Adrenal gland (tissue), 12 donors: ENCODE measurements around the gene ACBD7. TPM values are rescaled to one million over a fixed set of nuclear protein-coding genes. Genes with fewer than 3 reads are reported as not detected.

Experiments
- DNase-seq, 7 donors: peaks; one replicate each; pipeline ENCODE4 v3.0.0-alpha.2; 2019 to 2020
- H3K27ac ChIP-seq, 5 donors: fragments of 200-600 bp; sonication (generic) in 4 of 5; 1 replicate in 3 of 5; 2 replicates in 2 of 5; pipeline versions ENCODE4 v1.5.1 to v1.8.0; 2016 to 2020; ENCODE audit warnings: mild to moderate bottlenecking in 1 of 5
- H3K27me3 ChIP-seq: fragments of 200-600 bp; 2 replicates; pipeline ENCODE4 v1.8.0; 2021
- H3K36me3 ChIP-seq, 2 donors: fragments of 200-600 bp; replicated peaks in 1 of 2; 1 replicate in 1 of 2; 2 replicates in 1 of 2; pipeline versions ENCODE4 v1.5.1 to v1.8.0; 2018 to 2022
- H3K4me1 ChIP-seq, 2 donors: fragments of 200-600 bp; replicated peaks in 1 of 2; 1 replicate in 1 of 2; 2 replicates in 1 of 2; pipeline versions ENCODE4 v1.5.1 to v1.8.0; 2018 to 2021
- H3K4me3 ChIP-seq, 4 donors: fragments of 200-600 bp; sonication (generic) in 3 of 4; one replicate each; pipeline ENCODE4 v1.5.1; 2016 to 2018
- H3K9me3 ChIP-seq, 3 donors: fragments of 200-600 bp; sonication (generic) in 1 of 3; replicated peaks in 1 of 3; 1 replicate in 2 of 3; 2 replicates in 1 of 3; pipeline versions ENCODE4 v1.5.1 to v1.8.0; 2016 to 2021
- POLR2A ChIP-seq, 2 donors: fragments of 450-650 bp; IDR thresholded peaks; one replicate each; pipeline ENCODE4 v1.6.1; 2017; ENCODE audit warnings: antibody characterized with exemption in 2 of 2, mild to moderate bottlenecking in 2 of 2, moderate library complexity in 1 of 2
- WGBS, 4 donors: extraction: QIAGEN DNeasy Blood & Tissue Kit in 2 of 4; methylation state at CpG; one replicate each; pipeline versions ENCODE4 v1.1.5 to v1.1.7; 2013 to 2017; 5-methylcytosine and 5-hydroxymethylcytosine counted together
- intact Hi-C, 2 donors: fragments of 100-400 bp; cut with DNase I; formaldehyde crosslinking; loops; one replicate each; pipeline versions ENCODE4 v1.14.1 to v1.15.0; 2022 to 2023
- polyA plus RNA-seq, 3 donors: library from polyadenylated mRNA; stranded (reverse); fragments of 200-250 nt in 2 of 3; fragments of 350-450 nt in 1 of 3; fragmentation: Illumina TruSeq in 1 of 3; extraction: RNeasy Lipid Tissue Mini Kit (QIAGEN cat#74804) in 1 of 3; gene quantifications; one replicate each; pipeline ENCODE4 v1.2.3, GENCODE V29; 2013 to 2014
- total RNA-seq, 9 donors: library from RNA; depleted of rRNA in 4 of 9; stranded (reverse); fragments of >200 nt in 4 of 9; fragments of 120-200 nt in 1 of 9; fragmentation: NEBNext Ultra II Directional in 1 of 9; extraction: Animal tissue kit (Norgen Biotek cat#: 25700) in 1 of 9; gene quantifications; one replicate each; pipeline versions ENCODE4 v1.1.0 to v1.2.4, GENCODE V29; 2013 to 2023
- TF ChIP-seq, protein P1 (sequence below), 6 experiments: fragments of 450-650 bp in 4 of 6; fragments of 200-600 bp in 2 of 6; sonication (generic) in 1 of 6; IDR thresholded peaks; 1 replicate in 5 of 6; 2 replicates in 1 of 6; pipeline versions ENCODE4 v1.5.1 to v1.8.0; 2016 to 2021; ENCODE audit warnings: antibody characterized with exemption in 6 of 6, mild to moderate bottlenecking in 2 of 6, moderate library complexity in 1 of 6
- donor health status: healthy with polysubstance abuse.
- donor health status: Bipolar disorder and iron deficiency.
- donor health status: DM: yes; HTN: yes; CAD: no.
- donor health status: DM: no; HTN: no; CAD: no.
- donor health status: DM: no; HTN: no; CAD: no.
- donor health status: DM: yes; HTN: yes; CAD: no.

The ACBD7 gene
- total and polyA plus RNA-seq, 12 donors = 0.18 to 1.4 (median 0.32) TPM; not detected in 7

DNA sequence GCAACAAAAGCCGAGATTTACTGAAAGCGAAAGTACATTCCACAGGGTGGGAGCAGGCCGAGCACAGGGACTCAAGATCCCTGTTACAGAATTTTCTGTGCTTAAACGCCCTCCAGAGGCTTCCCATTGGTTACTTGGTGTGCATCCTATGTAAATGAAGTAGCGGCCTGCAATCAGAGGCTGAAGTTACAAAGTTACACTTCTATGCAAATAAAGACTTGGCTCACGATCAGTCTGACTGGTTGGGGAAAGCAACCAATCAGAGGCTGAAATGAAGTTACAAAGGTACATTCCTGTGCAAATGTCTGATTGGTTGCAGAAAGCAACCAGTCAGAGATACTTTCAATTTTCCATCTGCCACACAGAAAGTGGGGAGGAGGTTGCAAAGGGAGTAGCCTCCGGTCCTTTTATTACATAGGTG, 4.1 kb downstream of the ACBD7 start:
- no peaks in the 10 kb centered on the region for H3K36me3 ChIP-seq
- H3K4me3 ChIP-seq = peak overlapping the region in 3 of 4 donors; percentile 18 to 67 (median 18)
- peaks cover 0 to 4% of the 10 kb centered on the region in 2 donors for H3K4me1 ChIP-seq
- peak overlapping the region in 4 of 5 donors; percentile 53 to 83 (median 66) for H3K27ac ChIP-seq
- no peaks in the 10 kb centered on the region for H3K9me3 ChIP-seq
- 17 to 45% (median 25%) methylated on average over 7 of the region's 7 CpGs for WGBS, 4 donors
- intact Hi-C loops = no loop called here
- no peaks in the 10 kb centered on the region for H3K27me3 ChIP-seq
- peak in 1 of 2 donors; percentile 44 for TF ChIP-seq POLR2A (IDR thresholded peaks at IDR 0.05)
- TF ChIP-seq, protein P1, sequence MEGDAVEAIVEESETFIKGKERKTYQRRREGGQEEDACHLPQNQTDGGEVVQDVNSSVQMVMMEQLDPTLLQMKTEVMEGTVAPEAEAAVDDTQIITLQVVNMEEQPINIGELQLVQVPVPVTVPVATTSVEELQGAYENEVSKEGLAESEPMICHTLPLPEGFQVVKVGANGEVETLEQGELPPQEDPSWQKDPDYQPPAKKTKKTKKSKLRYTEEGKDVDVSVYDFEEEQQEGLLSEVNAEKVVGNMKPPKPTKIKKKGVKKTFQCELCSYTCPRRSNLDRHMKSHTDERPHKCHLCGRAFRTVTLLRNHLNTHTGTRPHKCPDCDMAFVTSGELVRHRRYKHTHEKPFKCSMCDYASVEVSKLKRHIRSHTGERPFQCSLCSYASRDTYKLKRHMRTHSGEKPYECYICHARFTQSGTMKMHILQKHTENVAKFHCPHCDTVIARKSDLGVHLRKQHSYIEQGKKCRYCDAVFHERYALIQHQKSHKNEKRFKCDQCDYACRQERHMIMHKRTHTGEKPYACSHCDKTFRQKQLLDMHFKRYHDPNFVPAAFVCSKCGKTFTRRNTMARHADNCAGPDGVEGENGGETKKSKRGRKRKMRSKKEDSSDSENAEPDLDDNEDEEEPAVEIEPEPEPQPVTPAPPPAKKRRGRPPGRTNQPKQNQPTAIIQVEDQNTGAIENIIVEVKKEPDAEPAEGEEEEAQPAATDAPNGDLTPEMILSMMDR (IDR thresholded peaks at IDR 0.05) = no peak
- peak; percentile 60 to 91 (median 81) for DNase-seq

DNA sequence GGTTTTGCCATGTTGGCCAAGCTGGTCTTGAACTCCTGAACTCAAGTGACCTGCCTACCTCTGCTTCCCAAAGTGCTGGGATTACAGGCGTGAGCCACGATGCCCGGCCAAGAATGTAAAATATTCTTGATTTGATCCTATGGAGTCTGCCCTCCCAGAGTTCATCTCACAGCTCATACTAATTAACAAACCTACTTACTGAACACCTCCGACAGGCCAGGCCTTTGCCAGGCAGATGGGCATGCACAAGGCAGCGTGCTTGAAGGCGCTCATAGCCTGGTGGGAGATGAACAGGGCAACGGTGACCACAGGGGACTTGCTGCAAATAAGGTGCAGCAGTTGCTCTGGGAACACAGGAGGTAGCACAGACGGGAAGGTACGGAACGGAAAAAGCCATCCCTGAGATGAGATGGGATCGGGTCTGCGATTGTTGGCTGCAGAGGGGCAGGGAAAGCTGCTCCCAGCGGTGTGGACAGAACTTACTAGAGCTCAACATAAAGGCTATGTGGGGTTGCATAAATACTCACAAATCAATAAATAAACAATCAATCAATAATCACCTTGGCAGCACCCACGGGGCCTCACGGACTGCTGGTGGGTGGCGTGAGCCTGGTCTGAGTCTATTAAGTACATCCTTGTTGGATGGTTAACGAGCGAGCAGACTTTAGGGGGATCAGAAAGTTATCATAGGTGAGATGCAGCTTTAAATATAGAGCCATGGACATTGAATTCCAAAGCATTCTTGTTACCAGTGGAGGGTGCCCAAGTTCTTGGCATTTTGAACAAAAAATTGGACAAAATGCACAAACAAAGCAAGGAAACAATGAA, 4.7 kb downstream of the ACBD7 start:
- Histone ChIP-seq H3K4me3 (peak overlapping the region in 3 of 4 donors; percentile 18 to 67 (median 18)), H3K27ac (peak overlapping the region in 4 of 5 donors; percentile 53 to 83 (median 66)), H3K9me3 (no peaks in the 10 kb centered on the region), H3K27me3 (no peaks in the 10 kb centered on the region), H3K4me1 (peaks cover 0 to 4% of the 10 kb centered on the region in 2 donors), H3K36me3 (no peaks in the 10 kb centered on the region)
- no peak for DNase-seq
- TF ChIP-seq, protein P1 (IDR thresholded peaks at IDR 0.05) = no peak
- no peak for TF ChIP-seq POLR2A (IDR thresholded peaks at IDR 0.05)
- WGBS, 4 donors = 66 to 79% (median 69%) methylated on average over 14 to 18 of the region's 18 CpGs
- intact Hi-C loops = no loop called here

DNA sequence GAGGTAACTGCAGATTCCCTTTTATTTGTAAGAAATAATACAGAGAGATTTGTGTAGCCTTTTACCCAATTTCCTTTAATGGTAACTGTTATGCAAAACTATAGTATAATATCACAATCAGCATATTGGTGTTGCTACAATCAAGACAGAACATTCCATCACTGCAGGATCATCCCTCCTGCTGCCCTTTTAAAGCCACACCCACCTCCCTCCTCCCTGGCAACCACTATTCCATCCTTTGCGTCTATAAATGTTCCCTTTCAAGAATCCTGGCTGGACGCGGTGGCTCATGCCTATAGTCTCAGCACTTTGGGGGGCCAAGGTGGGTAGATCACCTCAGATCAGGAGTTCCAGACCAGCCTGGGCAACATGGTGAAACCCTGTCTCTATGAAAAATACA, 13.2 kb downstream of the ACBD7 start:
- H3K27me3 ChIP-seq = no peaks in the 10 kb centered on the region
- no peak for DNase-seq
- H3K4me3 ChIP-seq = no peak overlapping the region
- no peak overlapping the region for H3K27ac ChIP-seq
- no peaks in the 10 kb centered on the region for H3K36me3 ChIP-seq
- no peaks in the 10 kb centered on the region for H3K9me3 ChIP-seq
- 86 to 94% (median 91%) methylated on average over 3 of the region's 3 CpGs for WGBS, 4 donors
- TF ChIP-seq, protein P1 (IDR thresholded peaks at IDR 0.05) = no peak
- no peak for TF ChIP-seq POLR2A (IDR thresholded peaks at IDR 0.05)
- intact Hi-C loops = no loop called here
- no peaks in the 10 kb centered on the region for H3K4me1 ChIP-seq

DNA sequence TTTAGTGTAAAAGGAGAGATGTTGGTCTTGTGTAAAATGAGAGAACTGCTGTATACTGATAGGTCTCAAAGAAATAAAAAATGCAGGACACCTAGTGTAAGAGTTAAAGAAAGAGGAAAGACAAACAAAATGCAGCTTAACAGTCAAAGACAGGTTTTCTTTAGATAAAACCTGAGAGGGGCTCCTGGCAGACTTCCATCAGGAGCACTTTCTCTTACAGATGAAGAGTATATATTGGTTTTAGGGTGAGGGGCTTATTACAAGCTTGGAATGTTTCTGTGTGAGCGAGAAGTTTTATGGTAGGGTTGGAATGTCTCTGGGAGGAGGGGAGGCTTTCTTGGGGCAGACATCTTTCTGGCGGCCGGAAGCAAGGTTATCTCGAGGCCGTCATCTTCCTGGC, 16.2 kb downstream of the ACBD7 start:
- Histone ChIP-seq H3K4me3 (no peak overlapping the region), H3K27me3 (no peaks in the 10 kb centered on the region), H3K9me3 (no peaks in the 10 kb centered on the region), H3K36me3 (no peaks in the 10 kb centered on the region), H3K27ac (no peak overlapping the region), H3K4me1 (no peaks in the 10 kb centered on the region)
- intact Hi-C loops = no loop called here
- TF ChIP-seq POLR2A (IDR thresholded peaks at IDR 0.05) = no peak
- TF ChIP-seq, protein P1 (IDR thresholded peaks at IDR 0.05) = no peak
- WGBS, 4 donors = 90 to 96% (median 92%) methylated on average over 5 of the region's 5 CpGs
- DNase-seq = no peak
